GM12874 (cell line): ENCODE results near the gene ZNF821.

Source experiments
- TF ChIP-seq, protein P1 (sequence below): IDR thresholded peaks from 2 replicates; pipeline ENCODE4 v1.5.1; 2011; ENCODE audit warnings: low read depth, mild to moderate bottlenecking, control low read depth, low read length, moderate library complexity; ENCODE audit not compliant: insufficient read depth

ZNF821 gene

DNA sequence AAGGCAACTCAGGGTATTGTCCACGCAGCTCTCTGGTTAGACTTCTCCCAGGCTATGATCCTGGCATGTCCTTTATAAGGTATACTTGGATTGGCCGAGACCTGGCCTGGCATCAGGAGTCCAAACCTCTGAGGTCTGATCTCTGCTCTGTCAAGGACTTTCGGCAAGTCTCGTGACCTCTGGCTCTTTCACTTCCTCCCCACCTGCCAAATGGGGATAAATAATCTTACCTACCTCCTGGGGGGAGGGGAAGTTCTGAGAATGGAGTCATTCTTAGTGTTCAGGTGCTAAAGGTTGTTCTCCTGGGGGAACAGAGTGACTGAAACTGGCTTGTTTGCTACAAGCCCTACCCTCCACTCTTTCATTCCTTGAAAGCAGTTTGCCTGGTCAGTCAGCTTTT lies 30.6 kb downstream of the ZNF821 start:
- TF ChIP-seq, protein P1, sequence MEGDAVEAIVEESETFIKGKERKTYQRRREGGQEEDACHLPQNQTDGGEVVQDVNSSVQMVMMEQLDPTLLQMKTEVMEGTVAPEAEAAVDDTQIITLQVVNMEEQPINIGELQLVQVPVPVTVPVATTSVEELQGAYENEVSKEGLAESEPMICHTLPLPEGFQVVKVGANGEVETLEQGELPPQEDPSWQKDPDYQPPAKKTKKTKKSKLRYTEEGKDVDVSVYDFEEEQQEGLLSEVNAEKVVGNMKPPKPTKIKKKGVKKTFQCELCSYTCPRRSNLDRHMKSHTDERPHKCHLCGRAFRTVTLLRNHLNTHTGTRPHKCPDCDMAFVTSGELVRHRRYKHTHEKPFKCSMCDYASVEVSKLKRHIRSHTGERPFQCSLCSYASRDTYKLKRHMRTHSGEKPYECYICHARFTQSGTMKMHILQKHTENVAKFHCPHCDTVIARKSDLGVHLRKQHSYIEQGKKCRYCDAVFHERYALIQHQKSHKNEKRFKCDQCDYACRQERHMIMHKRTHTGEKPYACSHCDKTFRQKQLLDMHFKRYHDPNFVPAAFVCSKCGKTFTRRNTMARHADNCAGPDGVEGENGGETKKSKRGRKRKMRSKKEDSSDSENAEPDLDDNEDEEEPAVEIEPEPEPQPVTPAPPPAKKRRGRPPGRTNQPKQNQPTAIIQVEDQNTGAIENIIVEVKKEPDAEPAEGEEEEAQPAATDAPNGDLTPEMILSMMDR: no peak

DNA sequence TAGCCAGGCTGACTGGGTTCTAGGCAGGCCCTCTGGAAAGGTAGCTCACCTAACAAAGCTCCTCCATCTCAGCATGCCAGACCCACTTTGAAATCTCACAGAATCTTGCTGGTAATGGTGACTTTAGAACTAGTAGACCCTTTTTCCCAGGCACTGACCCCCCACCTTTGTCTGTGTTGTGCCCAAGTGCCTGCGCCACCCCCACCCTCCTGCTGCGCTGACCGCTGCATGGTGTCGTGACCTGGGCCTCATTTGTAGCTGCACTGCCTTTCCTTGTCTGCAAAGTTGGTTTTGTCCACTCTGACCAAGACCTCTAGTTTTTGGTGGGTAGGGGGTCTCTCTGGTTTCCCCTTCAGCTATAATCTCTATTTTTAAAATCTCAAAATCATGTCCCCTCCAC lies 31.4 kb downstream of the ZNF821 start:
- TF ChIP-seq, protein P1: no peak

DNA sequence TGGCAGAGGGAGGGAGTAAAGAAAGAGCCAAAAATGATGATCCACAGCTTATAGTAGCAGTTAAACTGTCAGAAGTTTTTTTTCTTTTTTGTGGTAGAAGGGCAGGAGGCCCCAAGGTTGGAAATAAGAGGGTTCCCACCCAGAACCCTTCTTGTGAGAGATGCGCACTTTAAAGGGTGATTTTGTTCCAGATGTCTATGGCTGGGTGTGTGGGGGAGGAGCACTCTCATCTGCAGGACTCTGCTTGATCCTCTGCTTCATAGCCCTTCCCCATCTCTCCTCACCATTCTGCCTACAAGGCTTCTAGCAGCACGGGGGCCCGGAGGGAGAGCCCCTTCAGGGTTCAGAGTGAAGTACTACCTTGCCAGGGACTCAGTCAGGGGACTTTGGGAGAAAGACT lies 31.8 kb downstream of the ZNF821 start:
- TF ChIP-seq, protein P1: no peak

DNA sequence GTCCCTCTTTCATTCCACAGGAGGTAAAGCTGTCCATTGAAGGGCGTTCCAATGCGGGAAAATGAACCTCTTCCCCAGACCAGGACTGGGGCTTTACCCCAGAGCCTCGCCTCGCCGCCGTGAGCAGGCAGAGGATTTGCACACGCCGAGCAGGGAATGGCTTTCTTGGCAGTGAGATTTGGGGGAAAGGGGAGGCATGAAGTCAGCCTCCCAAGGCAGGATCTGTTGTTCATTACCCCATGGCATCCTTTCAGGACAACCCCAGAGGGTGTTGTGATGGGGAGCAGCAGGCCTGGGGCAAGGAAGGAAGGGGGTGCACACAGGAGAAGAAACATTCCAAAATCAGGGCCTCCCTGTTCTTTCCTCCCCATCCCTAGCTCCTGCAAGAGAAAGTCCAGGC lies 32.2 kb downstream of the ZNF821 start:
- TF ChIP-seq, protein P1: no peak

DNA sequence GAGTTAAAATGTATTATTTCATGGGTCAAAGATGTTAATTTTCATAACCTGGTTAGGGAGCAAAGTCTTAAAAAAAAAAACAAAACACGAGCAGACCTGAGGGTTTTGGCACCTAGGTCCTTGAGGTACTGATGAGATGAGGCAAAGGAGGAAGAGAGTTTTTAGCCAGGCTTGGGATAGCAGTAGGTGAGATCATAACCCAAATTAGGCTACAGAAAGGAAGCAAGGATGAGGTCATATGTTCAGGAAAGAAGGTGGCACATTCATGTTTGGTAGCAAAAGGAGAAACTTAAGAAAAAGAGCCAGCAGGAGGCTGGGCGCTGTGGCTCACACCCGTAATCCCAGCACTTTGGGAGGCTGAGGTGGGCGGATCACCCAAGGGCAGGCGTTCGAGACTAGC lies 35.4 kb downstream of the ZNF821 start:
- TF ChIP-seq, protein P1: no peak

DNA sequence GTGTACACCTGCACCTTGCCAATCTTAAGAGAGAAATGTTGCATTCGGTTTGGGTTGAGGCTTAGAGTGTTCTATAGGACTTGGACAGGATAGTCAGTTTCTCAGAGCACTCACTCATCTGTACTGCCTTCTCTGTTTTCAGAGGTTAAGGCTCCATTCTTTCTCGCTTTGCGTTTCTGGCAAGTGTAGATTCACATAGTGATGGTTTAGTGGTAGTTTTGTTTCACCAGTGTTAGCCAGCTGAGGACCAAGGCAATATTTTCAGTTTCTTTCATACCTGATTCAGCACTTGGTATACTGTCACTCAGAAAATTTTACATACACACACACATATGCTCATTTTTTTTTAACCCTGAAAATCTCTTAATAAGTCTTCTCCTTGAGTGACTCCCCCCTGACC lies 36.9 kb downstream of the ZNF821 start:
- TF ChIP-seq, protein P1: no peak

DNA sequence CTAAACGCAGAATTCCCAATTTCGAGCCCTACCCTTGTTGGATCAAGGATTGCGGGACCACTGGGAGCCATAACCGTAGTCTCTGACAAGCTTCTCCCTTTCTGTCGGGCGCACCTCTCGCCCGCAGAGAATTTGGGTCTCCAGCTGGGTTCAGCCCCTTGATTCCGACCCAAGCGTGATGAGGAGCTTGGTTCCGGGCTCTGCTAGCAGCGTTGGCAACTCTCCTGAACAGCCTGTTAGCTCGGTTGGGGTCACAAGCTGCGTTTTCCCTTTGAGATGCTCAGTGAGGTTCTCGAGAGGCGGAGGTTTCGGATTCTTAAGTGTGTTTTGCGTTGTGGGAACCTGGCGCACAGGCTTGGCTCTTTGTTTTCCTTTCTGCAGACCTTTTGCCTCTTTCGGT lies 37.6 kb downstream of the ZNF821 start:
- TF ChIP-seq, protein P1: no peak
